Mesendoderm (in vitro differentiated cells): ENCODE results near the gene FOXC2.

ENCODE experiments used
- DNase-seq: peaks from one replicate; pipeline ENCODE4 v3.0.0; 2013
- H2AK5ac ChIP-seq: 2 replicates; pipeline ENCODE4 v1.6.1; 2013; ENCODE audit warnings: low read length, inconsistent platforms
- H2BK120ac ChIP-seq: 2 replicates; pipeline ENCODE4 v1.6.1; 2013; ENCODE audit warnings: low read depth, mild to moderate bottlenecking, low read length, moderate library complexity, mixed read lengths
- H2BK15ac ChIP-seq: replicated peaks from 2 replicates; pipeline ENCODE4 v1.6.1; 2013; ENCODE audit warnings: low read depth, mild to moderate bottlenecking, moderate library complexity
- H2BK5ac ChIP-seq: 2 replicates; pipeline ENCODE4 v1.6.1; 2013; ENCODE audit warnings: low read length, inconsistent platforms
- H3K18ac ChIP-seq: 2 replicates; pipeline ENCODE4 v1.6.1; 2013; ENCODE audit warnings: mild to moderate bottlenecking, low read length, mixed read lengths
- H3K23ac ChIP-seq: one replicate; pipeline ENCODE4 v1.6.1; 2013; ENCODE audit warnings: low read length
- H3K27ac ChIP-seq: 2 replicates; pipeline ENCODE4 v1.5.1; 2013; ENCODE audit warnings: low read depth, mild to moderate bottlenecking, inconsistent platforms, low read length, moderate library complexity
- H3K27me3 ChIP-seq: 2 replicates; pipeline ENCODE4 v1.6.1; 2013; ENCODE audit warnings: low read length, control low read depth, mild to moderate bottlenecking, inconsistent platforms; ENCODE audit not compliant: insufficient read depth, poor library complexity
- H3K36me3 ChIP-seq: 2 replicates; pipeline ENCODE4 v1.6.1; 2013; ENCODE audit warnings: low read length, inconsistent platforms; ENCODE audit not compliant: control insufficient read depth, insufficient read depth
- H3K4ac ChIP-seq: one replicate; pipeline ENCODE4 v1.6.1; 2013; ENCODE audit warnings: low read depth, mild to moderate bottlenecking, low read length, moderate library complexity
- H3K4me1 ChIP-seq: 2 replicates; pipeline ENCODE4 v1.6.1; 2013; ENCODE audit warnings: low read depth, low read length, inconsistent platforms; ENCODE audit not compliant: control insufficient read depth
- H3K4me2 ChIP-seq: 2 replicates; pipeline ENCODE4 v1.6.1; 2013; ENCODE audit warnings: low read length
- H3K4me3 ChIP-seq: 2 replicates; pipeline ENCODE4 v1.5.1; 2013; ENCODE audit warnings: mild to moderate bottlenecking, low read length
- H3K56ac ChIP-seq: one replicate; pipeline ENCODE4 v1.6.1; 2013; ENCODE audit warnings: low read length
- H3K79me1 ChIP-seq: 2 replicates; pipeline ENCODE4 v1.6.1; 2013; ENCODE audit warnings: low read length, inconsistent platforms
- H3K79me2 ChIP-seq: 2 replicates; pipeline ENCODE4 v1.6.1; 2013; ENCODE audit warnings: mild to moderate bottlenecking, low read length; ENCODE audit not compliant: control insufficient read depth, insufficient read depth
- H3K9ac ChIP-seq: 2 replicates; pipeline ENCODE4 v1.6.1; 2013; ENCODE audit warnings: low read length, inconsistent platforms
- H4K5ac ChIP-seq: one replicate; pipeline ENCODE4 v1.6.1; 2013; ENCODE audit warnings: low read length
- H4K8ac ChIP-seq: one replicate; pipeline ENCODE4 v1.6.1; 2013; ENCODE audit warnings: low read depth, mild to moderate bottlenecking, control low read depth, low read length, moderate library complexity
- WGBS: extraction: QIAGEN DNeasy Blood & Tissue Kit; methylation state at CpG from one replicate; pipeline ENCODE4 v1.1.7; 2013; ENCODE audit warnings: low lambda C conversion rate, missing lambda C conversion rate; ENCODE audit not compliant: insufficient coverage; ENCODE audit errors: extremely low coverage; 5-methylcytosine and 5-hydroxymethylcytosine counted together

Gene FOXC2

GRCh38 chr16:86602521-86602920 lies 35.9 kb downstream of the FOXC2 start:
- Histone ChIP-seq H4K5ac (no peak overlapping the region), H3K4me2 (no peak overlapping the region), H3K27ac (no peak overlapping the region), H3K56ac (no peak overlapping the region), H2BK15ac (no peak overlapping the region), H3K4me3 (no peak overlapping the region), H3K9ac (no peak overlapping the region), H3K36me3 (no peaks in the 10 kb centered on the region), H3K27me3 (no peaks in the 10 kb centered on the region), H3K4ac (no peak overlapping the region), H3K79me1 (no peaks in the 10 kb centered on the region), H3K18ac (no peak overlapping the region), H2BK5ac (no peak overlapping the region), H4K8ac (no peak overlapping the region), H2BK120ac (no peak overlapping the region), H3K4me1 (no peaks in the 10 kb centered on the region), H3K79me2 (no peaks in the 10 kb centered on the region), H2AK5ac (no peak overlapping the region), H3K23ac (no peak overlapping the region)
- 100% methylated on average over 1 of the region's 4 CpGs for WGBS
- DNase-seq: peak; percentile 45

DNA sequence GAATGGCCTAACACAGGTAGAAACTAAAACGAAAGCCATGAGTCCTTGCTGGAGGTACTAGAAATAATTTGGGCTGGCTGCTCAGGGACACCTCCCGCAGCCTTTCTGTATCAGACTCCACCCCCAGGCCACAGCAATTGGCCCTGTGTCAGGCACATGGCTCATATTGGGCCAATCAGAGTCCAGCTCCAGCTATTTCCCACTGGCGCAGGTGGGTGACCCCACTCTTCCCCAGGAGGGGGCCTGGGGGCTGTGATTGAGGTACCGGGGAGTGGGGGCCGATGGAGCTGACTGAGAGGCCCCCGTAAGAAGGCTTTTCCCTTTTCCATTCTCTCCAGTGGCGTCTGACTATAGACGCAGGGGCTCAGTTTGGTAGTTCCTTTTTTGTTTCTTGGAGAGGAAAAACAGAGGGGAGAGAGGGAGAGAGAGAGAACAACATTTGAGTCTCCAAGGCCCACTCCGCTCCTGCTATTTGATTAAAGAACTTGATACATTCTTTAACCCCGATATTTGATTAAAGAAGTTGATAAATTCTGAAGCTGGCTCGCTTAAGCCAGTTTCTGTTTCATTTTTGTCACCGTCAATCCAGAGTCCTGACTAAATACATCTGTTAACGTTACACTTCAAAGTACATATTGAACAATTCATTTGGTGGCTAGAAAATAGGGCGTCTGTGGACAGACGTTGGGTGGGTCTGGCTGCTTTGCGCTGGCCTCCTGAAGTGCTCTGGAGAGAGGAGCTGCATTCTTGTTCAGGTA lies 38.0 kb downstream of the FOXC2 start:
- no peak overlapping the region for H2AK5ac ChIP-seq
- no peaks in the 10 kb centered on the region for H3K79me1 ChIP-seq
- no peaks in the 10 kb centered on the region for H3K27me3 ChIP-seq
- H3K4me1 ChIP-seq: no peaks in the 10 kb centered on the region
- H3K23ac ChIP-seq: no peak overlapping the region
- H4K8ac ChIP-seq: no peak overlapping the region
- H3K4me3 ChIP-seq: no peak overlapping the region
- no peak overlapping the region for H3K4me2 ChIP-seq
- H3K18ac ChIP-seq: no peak overlapping the region
- H2BK5ac ChIP-seq: no peak overlapping the region
- H3K4ac ChIP-seq: no peak overlapping the region
- H2BK120ac ChIP-seq: no peak overlapping the region
- no peak for DNase-seq
- H4K5ac ChIP-seq: no peak overlapping the region
- H3K9ac ChIP-seq: no peak overlapping the region
- no peak overlapping the region for H3K56ac ChIP-seq
- no peak overlapping the region for H2BK15ac ChIP-seq
- H3K27ac ChIP-seq: peak overlapping the region; percentile 25
- H3K36me3 ChIP-seq: no peaks in the 10 kb centered on the region
- WGBS: no CpG with 5 or more reads among the region's 16 CpGs
- no peaks in the 10 kb centered on the region for H3K79me2 ChIP-seq

DNA sequence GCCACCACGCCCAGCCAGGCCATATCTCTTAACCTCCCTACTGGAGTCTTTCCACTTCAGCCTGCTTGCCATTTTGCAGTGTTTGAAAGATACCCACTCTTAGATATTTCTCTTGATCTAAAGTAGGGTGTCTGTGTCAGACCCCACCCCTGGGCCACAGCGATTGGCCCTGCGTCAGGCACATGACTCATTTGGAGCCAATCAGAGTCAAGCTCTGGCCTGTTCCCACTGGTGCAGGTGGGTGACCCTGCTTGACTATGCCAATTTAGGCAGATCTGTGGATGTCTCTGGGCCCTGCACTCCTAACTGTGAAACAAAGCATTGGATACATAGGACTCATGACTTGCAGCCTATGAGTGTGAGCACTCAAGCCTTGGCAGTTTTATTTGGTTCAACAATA lies 39.3 kb downstream of the FOXC2 start:
- H3K79me1 ChIP-seq: no peaks in the 10 kb centered on the region
- no peaks in the 10 kb centered on the region for H3K4me1 ChIP-seq
- no peak overlapping the region for H3K23ac ChIP-seq
- no peak overlapping the region for H4K8ac ChIP-seq
- H2BK120ac ChIP-seq: no peak overlapping the region
- no peaks in the 10 kb centered on the region for H3K79me2 ChIP-seq
- H2BK15ac ChIP-seq: no peak overlapping the region
- H2BK5ac ChIP-seq: no peak overlapping the region
- no peaks in the 10 kb centered on the region for H3K36me3 ChIP-seq
- no peak for DNase-seq
- no peak overlapping the region for H3K4me3 ChIP-seq
- no peak overlapping the region for H3K4me2 ChIP-seq
- no peak overlapping the region for H4K5ac ChIP-seq
- H3K18ac ChIP-seq: no peak overlapping the region
- H3K4ac ChIP-seq: no peak overlapping the region
- H3K27me3 ChIP-seq: no peaks in the 10 kb centered on the region
- H3K56ac ChIP-seq: no peak overlapping the region
- no CpG with 5 or more reads among the region's 3 CpGs for WGBS
- H2AK5ac ChIP-seq: no peak overlapping the region
- no peak overlapping the region for H3K9ac ChIP-seq
- no peak overlapping the region for H3K27ac ChIP-seq

- no peak overlapping the region for H3K4ac ChIP-seq
Measured at GRCh38 chr16:86608301-86608747, 41.7 kb downstream of the FOXC2 start.

DNA sequence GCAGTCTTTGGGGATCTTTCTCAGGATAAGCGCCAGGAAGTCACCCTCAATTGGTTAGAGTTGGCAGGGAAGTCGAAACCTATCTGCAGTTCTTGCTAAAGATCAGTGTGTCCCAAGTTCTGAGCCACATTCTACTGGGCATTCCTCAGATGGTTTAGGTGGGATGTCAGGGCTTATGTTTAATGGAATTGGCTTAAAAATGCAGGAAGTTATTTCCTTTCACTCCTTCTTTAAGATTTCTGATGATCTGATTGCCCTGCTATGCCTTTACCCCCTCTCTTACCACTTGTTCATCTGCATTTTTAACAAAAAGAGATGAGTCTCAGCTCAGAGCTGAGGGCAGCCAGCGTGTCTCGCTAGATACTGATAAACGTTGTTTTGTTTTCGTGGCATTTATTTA lies 42.5 kb downstream of the FOXC2 start:
- Histone ChIP-seq H3K4me3 (no peak overlapping the region), H3K27ac (no peak overlapping the region)

More at GRCh38 chr16:86608301-86608747, 41.7 kb downstream of the FOXC2 start:
- Histone ChIP-seq H3K23ac (no peak overlapping the region), H2BK120ac (no peak overlapping the region), H3K4me2 (no peak overlapping the region), H4K5ac (no peak overlapping the region), H2AK5ac (no peak overlapping the region), H3K9ac (no peak overlapping the region), H3K4me3 (no peak overlapping the region), H3K79me2 (no peaks in the 10 kb centered on the region), H2BK5ac (no peak overlapping the region), H3K4me1 (no peaks in the 10 kb centered on the region), H3K79me1 (no peaks in the 10 kb centered on the region), H3K56ac (no peak overlapping the region), H2BK15ac (no peak overlapping the region), H3K27ac (no peak overlapping the region), H3K27me3 (no peaks in the 10 kb centered on the region), H4K8ac (no peak overlapping the region), H3K18ac (no peak overlapping the region), H3K36me3 (no peaks in the 10 kb centered on the region)
- DNase-seq: no peak
- no CpG with 5 or more reads among the region's 2 CpGs for WGBS

DNA sequence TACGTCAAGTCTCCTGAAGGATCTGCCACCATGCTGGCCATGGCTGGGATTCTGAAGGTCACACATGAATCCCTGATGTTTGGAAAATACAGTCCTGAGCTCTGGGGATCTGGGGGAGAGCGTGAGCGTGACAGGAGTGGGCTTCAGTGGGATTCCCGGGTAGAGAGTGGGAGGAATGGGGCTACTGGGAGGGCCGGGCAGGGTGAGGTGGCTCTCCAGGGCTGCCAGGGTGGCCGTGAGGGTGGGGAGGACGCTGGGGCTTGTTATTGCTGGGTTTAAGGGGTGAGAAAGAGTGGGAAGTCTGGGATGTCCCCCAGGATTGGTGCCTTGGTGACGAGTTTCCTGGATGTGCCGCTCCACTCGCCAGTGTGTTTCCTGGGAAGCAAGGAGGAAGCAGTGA lies 43.0 kb downstream of the FOXC2 start:
- WGBS: no CpG with 5 or more reads among the region's 10 CpGs
- no peaks in the 10 kb centered on the region for H3K27me3 ChIP-seq
- peak overlapping the region; percentile 77 for H3K27ac ChIP-seq
- peak overlapping the region; percentile 22 for H3K56ac ChIP-seq
- no peak overlapping the region for H3K4me2 ChIP-seq
- H3K23ac ChIP-seq: no peak overlapping the region
- H2BK5ac ChIP-seq: no peak overlapping the region
- H3K4me1 ChIP-seq: no peaks in the 10 kb centered on the region
- H3K4me3 ChIP-seq: no peak overlapping the region
- H2AK5ac ChIP-seq: no peak overlapping the region
- no peaks in the 10 kb centered on the region for H3K36me3 ChIP-seq
- no peak overlapping the region for H3K9ac ChIP-seq
- no peaks in the 10 kb centered on the region for H3K79me2 ChIP-seq
- H3K18ac ChIP-seq: no peak overlapping the region
- H2BK120ac ChIP-seq: no peak overlapping the region
- H4K8ac ChIP-seq: no peak overlapping the region
- H3K79me1 ChIP-seq: no peaks in the 10 kb centered on the region
- peak overlapping the region; percentile 41 for H3K4ac ChIP-seq
- H2BK15ac ChIP-seq: no peak overlapping the region
- H4K5ac ChIP-seq: no peak overlapping the region
- no peak for DNase-seq

More for the DNA sequence above, 42.5 kb downstream of the FOXC2 start:
- Histone ChIP-seq H2AK5ac (no peak overlapping the region), H3K79me2 (no peaks in the 10 kb centered on the region), H3K27me3 (no peaks in the 10 kb centered on the region), H2BK5ac (no peak overlapping the region), H4K5ac (no peak overlapping the region), H3K36me3 (no peaks in the 10 kb centered on the region), H3K79me1 (no peaks in the 10 kb centered on the region), H2BK120ac (no peak overlapping the region), H3K4me2 (no peak overlapping the region), H3K56ac (no peak overlapping the region), H3K9ac (no peak overlapping the region), H3K23ac (no peak overlapping the region), H4K8ac (no peak overlapping the region), H2BK15ac (no peak overlapping the region), H3K4ac (no peak overlapping the region), H3K18ac (no peak overlapping the region), H3K4me1 (no peaks in the 10 kb centered on the region)
- peak; percentile 96 for DNase-seq
- WGBS: no CpG with 5 or more reads among the region's 6 CpGs
